T-helper 1 cell treated with Interleukin-12 subunit alpha and Interleukin-12 subunit beta and Interleukin-4 antibody, amounts not matched to agents 30 μg/mL and 1 μg/mL, for 36 hours (primary cell): ENCODE measurements around the gene NEK7.
A peak's percentile ranks its signal among the peaks of the same experiment; 100 is the strongest.

ENCODE experiments used
- H3K27ac Mint-ChIP-seq: one replicate; pipeline ENCODE4 v1.8.0; 2021; ENCODE audit warnings: mild to moderate bottlenecking, mixed read lengths
- H3K27me3 Mint-ChIP-seq: one replicate; pipeline ENCODE4 v1.8.0; 2021; ENCODE audit warnings: low read depth, mixed read lengths
- H3K36me3 Mint-ChIP-seq: one replicate; pipeline ENCODE4 v1.8.0; 2021; ENCODE audit warnings: low read depth, mixed read lengths
- H3K4me1 Mint-ChIP-seq: one replicate; pipeline ENCODE4 v1.8.0; 2021; ENCODE audit warnings: low read depth, mixed read lengths
- H3K4me3 Mint-ChIP-seq: one replicate; pipeline ENCODE4 v1.8.0; 2021; ENCODE audit warnings: mild to moderate bottlenecking, moderate library complexity, mixed read lengths
- H3K9me3 Mint-ChIP-seq: one replicate; pipeline ENCODE4 v1.8.0; 2021; ENCODE audit warnings: mixed read lengths

Gene NEK7

DNA sequence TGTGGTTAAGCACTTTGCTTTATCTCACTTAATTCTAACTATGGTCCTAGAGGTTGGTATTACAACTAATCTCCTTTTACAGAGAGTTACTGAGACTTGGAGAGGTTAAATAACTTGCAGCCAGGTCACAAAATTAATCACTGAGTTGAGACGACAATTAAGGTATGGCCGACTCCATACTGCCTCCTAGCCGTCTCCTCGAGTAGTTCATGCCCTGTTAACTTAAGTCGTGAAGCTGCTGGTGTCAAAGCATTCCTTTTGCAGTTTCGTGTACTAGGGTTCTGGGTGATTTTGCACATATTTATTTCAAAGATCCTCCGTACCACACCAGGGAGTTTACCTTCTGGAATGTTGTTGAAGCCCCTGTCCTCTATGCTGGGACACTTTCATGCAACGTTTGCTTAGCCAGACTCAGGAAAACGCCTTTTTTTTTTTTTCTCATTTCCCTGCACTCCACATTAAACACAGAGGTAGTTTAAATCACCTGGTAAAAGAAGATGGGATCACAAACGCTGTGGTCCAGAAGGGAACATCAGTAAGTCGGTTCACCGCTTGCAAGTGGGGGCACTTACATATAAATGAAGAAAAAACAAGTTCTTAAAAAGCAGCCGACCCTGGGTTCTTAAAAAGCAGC, 570 bp upstream of the NEK7 start:
- no peaks in the 10 kb centered on the region for H3K27me3 Mint-ChIP-seq
- no peaks in the 10 kb centered on the region for H3K9me3 Mint-ChIP-seq
- H3K4me3 Mint-ChIP-seq: peak overlapping the region; percentile 85
- H3K27ac Mint-ChIP-seq: peak overlapping the region; percentile 78
- peaks cover 3% of the 10 kb centered on the region for H3K36me3 Mint-ChIP-seq
- peaks cover 17% of the 10 kb centered on the region for H3K4me1 Mint-ChIP-seq

DNA sequence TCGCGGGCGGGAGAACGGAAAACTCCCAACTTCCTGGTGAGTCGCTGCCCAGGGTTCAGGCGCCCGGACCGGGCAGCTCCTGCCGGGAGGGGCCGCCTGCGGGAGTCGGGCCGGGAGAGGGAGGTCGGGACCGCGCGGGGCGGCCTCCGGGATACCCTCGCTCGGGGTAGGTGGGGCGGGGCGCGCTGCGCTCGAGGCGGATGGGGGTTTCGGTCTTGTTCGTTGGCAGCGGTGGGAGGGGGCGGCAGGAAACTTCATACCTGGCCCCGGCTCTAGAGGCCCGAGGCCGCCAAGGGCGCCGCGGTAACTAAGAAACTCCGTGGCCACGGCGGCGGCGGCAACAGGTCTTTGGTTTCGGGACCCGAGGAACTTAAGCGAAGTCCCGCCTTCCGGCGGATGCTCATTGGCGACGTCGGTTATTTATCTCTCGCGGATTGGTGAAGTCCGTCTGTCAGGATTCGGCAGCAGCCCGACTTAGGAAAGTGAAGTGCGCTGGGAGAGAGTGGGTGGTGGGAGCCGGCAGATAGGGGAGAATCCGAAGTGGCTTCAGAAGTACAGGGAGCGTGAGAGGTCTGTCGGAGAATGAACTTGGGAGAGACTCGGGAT, 546 bp downstream of the NEK7 start:
- Mint-ChIP-seq H3K4me3 (peak overlapping the region; percentile 99), H3K27me3 (no peaks in the 10 kb centered on the region), H3K4me1 (peaks cover 26% of the 10 kb centered on the region), H3K9me3 (no peaks in the 10 kb centered on the region), H3K27ac (peak overlapping the region; percentile 97), H3K36me3 (peaks cover 6% of the 10 kb centered on the region)

DNA sequence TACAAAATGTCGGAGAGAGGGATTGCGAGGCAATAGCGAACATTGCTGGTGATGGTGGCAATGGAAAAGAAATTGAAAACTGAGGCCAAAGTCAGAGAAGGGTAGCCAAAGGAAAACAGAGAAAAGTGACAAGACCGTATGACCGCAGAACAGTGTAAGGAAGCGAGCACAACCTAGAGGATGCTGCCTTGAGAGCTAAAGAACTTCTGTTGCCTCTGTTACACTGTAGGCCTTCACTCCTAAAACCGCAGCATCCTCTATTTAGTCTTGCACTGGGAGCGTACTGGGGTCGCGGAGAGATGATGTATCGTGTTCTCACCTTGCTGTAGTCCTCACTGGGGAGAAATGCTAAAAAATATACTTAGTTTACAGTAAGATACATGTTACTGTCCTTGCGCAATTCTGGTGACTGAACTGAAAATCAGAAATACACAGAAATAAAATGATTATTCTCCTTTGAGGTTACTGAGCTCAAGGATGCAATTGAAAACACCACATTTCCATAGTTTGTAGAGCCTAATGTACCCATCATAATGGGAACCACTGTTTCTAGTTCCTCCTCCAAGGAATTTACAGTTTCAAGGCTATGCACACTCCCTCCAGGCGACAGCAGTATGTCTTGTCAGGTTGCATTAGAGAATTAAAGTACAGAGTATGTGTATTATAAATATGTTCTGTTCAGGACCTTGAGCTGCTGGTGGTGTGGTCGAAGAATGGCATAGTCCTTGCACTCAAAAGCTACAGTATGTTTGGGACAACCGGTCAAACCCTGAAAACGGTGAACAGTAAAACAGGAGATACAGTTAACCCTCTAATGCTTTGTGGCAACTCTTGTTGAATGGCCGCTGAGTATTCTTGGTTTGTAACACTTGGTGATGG, 1.3 kb downstream of the NEK7 start:
- Mint-ChIP-seq H3K4me3 (peak overlapping the region; percentile 99), H3K36me3 (peaks cover 6% of the 10 kb centered on the region), H3K27ac (peak overlapping the region; percentile 97), H3K27me3 (no peaks in the 10 kb centered on the region), H3K9me3 (no peaks in the 10 kb centered on the region), H3K4me1 (peaks cover 30% of the 10 kb centered on the region)

DNA sequence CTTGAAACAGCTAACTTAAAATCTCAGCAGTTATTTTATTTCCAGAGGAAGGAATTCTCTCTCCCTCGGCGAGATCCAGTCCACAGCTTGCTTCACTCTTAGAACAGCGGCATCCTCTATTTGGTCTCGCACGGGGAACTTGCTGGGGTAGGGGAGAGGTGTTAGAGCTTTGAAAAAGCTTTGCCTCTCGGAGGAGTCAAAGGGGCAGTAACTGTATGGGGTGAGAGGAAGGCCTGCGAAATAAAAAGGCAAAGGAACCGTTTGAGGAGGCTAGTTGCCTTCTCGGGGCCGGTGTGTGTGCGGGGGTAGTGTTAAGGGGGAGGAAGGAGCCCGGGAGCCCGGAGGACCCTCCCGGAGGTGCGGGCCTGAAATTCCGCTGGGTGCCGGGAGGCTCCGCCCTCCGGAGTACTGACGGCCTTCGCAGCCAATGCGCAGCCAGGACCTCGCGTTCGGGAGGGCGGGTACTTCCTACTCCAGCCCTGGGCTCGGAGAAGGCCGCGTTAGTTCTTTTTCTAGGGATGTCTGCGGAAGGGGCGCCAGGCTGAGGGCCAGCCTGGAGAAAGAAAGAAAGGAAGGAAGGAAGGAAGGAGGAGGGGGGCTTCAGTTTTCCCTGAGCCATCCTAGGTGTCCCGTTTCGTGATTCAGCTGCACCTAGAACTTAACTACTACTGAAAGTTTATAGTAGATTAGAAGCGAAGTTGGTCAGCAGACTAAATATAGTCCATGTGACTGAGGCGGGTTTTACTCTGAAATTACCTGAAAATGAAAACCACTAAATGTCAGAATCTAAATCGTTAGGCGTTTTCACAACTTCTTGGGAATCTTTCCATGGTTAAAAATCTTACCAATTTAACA, 2.2 kb downstream of the NEK7 start:
- peaks cover 33% of the 10 kb centered on the region for H3K4me1 Mint-ChIP-seq
- no peaks in the 10 kb centered on the region for H3K27me3 Mint-ChIP-seq

DNA sequence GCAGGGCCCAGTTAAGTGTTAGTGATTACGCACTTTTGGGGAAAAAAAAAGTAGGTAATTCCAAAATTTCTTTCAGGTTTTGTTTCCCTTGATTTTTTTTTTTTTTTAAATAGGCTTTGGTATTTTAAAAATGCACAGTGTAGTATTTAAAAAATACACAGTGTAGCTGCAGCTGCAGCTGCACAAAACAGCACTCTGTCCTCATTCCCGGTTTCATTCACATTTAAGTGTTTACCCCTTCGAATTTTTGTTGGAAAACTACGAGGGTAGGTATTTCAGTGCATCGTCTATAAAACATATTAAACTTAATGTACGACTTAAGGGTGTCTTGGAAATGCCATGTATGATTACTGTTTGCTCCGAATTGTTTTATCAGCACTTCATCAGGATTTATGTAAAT, 3.4 kb downstream of the NEK7 start:
- Mint-ChIP-seq H3K27ac (no peak overlapping the region), H3K9me3 (no peaks in the 10 kb centered on the region), H3K4me1 (peaks cover 40% of the 10 kb centered on the region)

More for the DNA sequence above, 2.2 kb downstream of the NEK7 start:
- no peaks in the 10 kb centered on the region for H3K9me3 Mint-ChIP-seq
- peak overlapping the region; percentile 99 for H3K4me3 Mint-ChIP-seq
- H3K27ac Mint-ChIP-seq: peak overlapping the region; percentile 97
- H3K36me3 Mint-ChIP-seq: peaks cover 6% of the 10 kb centered on the region

DNA sequence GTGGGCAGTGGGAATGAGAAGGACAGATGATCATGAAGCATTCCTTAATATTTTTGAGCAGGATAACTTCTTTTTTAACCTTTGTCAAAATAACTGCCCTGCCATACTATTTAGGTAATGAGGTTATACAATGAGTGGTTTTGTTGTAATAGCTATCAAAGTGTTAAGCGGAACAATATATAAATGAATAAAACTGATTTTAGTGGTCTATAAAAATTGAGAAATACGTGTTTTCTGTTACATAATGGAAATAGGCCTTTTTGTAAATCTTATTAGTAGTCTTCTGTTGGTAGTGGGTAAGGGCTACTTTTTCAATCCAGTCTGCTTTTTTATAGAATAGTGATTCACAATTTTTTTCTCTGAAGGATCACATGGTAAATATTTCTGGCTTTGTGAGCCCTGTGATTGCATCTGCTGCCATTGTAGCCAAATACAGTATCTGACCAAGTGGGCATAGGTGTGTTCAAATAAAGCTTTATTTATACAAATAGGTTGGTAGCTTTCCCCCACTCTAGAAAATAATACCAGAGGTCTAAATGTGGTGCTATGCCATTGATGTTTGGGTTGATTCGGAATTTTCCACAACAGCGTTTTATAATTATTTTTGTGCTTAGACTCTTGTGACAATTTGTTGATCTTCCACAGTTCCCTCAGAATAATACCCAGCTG, 4.3 kb downstream of the NEK7 start:
- no peaks in the 10 kb centered on the region for H3K9me3 Mint-ChIP-seq
- H3K27ac Mint-ChIP-seq: no peak overlapping the region
- no peaks in the 10 kb centered on the region for H3K27me3 Mint-ChIP-seq
- peaks cover 46% of the 10 kb centered on the region for H3K4me1 Mint-ChIP-seq
- peaks cover 6% of the 10 kb centered on the region for H3K36me3 Mint-ChIP-seq
- peak overlapping the region; percentile 12 for H3K4me3 Mint-ChIP-seq

More for the DNA sequence above, 3.4 kb downstream of the NEK7 start:
- no peaks in the 10 kb centered on the region for H3K27me3 Mint-ChIP-seq
- H3K4me3 Mint-ChIP-seq: peak overlapping the region; percentile 50
- peaks cover 6% of the 10 kb centered on the region for H3K36me3 Mint-ChIP-seq

DNA sequence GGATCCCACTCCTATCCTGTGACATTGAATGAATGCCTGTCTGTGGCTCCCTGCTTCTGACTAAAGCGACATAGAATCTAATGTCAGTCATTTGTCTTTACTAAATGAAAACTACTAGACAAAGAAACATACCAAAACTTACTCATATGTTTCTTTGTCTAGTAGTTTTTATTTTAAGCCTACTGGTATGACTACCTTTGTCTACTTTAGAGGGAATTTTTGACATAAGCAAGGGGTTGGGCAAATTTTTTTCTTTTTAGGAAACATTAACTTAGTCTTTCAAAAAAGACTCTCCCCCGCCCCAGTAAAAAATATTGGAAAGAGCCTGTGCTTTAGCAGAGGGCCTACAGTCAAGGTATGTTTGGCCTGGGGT, 4.9 kb downstream of the NEK7 start:
- H3K4me1 Mint-ChIP-seq: peaks cover 48% of the 10 kb centered on the region
- peak overlapping the region; percentile 9 for H3K27ac Mint-ChIP-seq
- no peaks in the 10 kb centered on the region for H3K9me3 Mint-ChIP-seq
- peaks cover 6% of the 10 kb centered on the region for H3K36me3 Mint-ChIP-seq
- no peaks in the 10 kb centered on the region for H3K27me3 Mint-ChIP-seq
- H3K4me3 Mint-ChIP-seq: peak overlapping the region; percentile 12

DNA sequence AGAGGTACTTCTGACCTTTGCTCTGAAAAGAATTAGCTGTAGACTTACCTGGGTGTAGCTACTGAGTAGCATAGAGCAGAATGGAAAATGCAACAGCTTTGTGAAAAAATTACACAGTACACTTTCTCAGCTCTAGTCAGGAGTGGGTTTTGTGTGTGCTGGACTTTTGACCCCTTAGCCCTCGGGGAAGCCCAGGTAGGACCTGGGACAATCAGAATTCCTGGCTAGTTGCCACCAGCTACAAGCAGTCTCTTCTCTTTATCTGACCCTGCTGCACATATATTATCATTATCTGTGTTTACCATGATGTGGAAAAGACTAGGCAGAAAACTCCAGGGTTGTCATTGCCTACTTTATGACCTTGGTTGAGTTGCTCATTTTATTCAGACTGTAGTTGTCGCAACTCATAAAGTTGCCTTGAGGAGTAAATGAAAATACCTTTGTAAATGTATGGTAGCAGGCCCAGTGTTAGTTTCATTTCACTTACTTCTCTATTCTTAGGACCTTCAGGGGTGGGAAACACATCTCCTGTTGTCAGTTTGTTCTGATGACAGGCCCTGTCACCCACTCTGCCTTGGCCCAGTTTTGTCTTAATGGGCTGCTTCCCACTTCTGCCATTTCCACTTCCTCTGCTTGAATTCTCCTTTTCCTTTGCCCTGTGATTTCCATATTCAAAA, 5.4 kb downstream of the NEK7 start:
- peak overlapping the region; percentile 25 for H3K4me3 Mint-ChIP-seq
- H3K36me3 Mint-ChIP-seq: peaks cover 6% of the 10 kb centered on the region
- no peaks in the 10 kb centered on the region for H3K9me3 Mint-ChIP-seq
- H3K27me3 Mint-ChIP-seq: no peaks in the 10 kb centered on the region
- H3K4me1 Mint-ChIP-seq: peaks cover 52% of the 10 kb centered on the region
- peak overlapping the region; percentile 9 for H3K27ac Mint-ChIP-seq

DNA sequence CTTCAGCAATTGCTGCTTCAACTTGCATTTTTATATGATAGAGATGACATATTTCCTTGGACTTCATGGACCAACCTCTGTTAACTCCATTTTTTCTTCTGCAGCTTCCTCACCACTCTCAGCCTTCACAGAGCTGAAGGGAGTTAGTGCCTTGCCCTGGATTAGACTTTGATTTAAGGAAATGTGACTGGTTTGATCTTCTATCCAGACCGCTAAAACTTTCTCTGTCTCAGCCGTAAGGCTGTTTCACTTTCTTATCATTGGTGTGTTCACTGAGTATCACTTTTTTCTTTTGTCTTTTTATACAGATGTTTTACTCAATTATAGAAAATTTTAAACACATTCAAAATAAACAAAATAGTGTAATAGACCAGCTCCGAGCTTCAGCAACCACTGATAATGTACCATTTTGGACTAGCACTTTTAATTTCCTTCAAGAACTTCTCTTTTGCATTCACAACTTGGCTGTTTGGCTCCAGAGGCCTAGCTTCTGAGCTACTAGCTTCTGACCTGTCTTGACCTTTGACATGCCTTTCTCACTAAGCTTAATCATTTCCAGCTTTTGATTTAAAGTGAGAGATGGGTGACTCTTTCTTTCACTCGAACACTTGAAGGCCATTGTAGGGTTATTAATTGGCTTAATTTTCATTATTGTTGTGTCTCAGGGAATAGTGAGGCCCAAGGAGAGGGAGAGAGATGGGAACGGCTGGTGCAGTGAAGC, 9.3 kb downstream of the NEK7 start:
- Mint-ChIP-seq H3K4me1 (peaks cover 69% of the 10 kb centered on the region), H3K9me3 (no peaks in the 10 kb centered on the region), H3K36me3 (peaks cover 7% of the 10 kb centered on the region), H3K4me3 (peak overlapping the region; percentile 78), H3K27me3 (no peaks in the 10 kb centered on the region), H3K27ac (peak overlapping the region; percentile 68)

DNA sequence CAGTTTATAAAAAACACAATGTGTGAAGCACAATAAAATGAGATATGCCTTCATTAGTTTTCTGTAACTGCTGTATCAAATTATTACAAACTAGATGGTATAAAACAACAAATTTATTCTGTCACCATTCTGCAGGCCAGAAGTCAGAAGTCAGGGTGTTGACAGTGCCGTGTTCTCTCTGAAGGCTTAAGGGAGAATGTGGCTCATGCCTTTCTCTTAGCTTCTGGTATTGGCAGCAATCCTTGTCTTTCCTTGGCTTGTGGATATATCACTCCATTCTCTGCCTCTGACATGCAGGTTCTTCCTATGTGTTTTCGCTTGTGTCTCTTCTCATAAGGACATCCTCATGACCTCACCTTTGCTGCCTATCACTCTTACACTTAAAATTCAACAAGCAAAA, 10.1 kb downstream of the NEK7 start:
- H3K4me1 Mint-ChIP-seq: peaks cover 68% of the 10 kb centered on the region
- no peaks in the 10 kb centered on the region for H3K9me3 Mint-ChIP-seq
- H3K27ac Mint-ChIP-seq: peak overlapping the region; percentile 80
- H3K27me3 Mint-ChIP-seq: no peaks in the 10 kb centered on the region
- H3K36me3 Mint-ChIP-seq: peaks cover 7% of the 10 kb centered on the region
- peak overlapping the region; percentile 18 for H3K4me3 Mint-ChIP-seq

DNA sequence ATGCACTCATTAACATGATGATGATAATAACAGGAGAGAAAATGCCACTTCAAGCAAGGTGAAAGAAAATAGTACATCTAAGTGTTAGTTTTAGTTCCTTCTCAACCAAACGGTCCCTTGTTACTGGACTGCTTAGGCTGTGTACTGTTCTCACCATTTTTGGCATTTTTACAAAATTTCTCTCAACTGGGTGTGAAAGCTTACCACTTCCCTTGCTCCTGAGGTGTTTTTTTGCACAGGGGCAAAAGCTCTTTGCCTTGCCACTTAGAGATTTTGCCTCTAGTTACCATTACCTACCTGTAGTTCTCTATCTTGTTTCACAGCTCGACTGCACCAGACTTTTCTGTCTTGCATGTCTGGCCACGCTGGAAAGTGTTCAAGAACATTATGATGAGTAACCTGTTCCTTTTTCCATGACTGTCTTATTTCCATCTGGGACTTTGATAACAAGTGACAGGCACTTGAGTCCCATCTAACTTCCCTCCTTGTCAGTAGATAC, 10.7 kb downstream of the NEK7 start:
- Mint-ChIP-seq H3K27me3 (no peaks in the 10 kb centered on the region), H3K4me3 (peak overlapping the region; percentile 18)

DNA sequence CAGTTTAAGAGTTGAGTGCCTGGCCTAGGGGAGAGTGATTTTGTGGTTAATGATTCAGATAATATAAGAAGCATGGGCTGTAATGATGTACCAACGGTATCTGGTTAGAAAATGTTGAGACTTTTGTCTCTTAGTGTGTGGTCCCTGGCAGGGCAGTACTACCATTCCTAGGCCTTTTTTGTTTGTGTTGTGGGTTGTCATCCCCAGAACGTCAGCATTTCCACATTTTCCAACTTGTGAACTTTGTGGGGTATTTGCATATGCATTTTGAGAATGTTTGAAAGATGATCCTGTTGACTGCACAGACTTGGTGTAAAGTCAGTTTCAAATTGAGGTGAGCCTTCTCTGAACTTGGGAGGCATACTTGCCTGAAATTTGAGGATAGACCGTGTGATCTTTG, 11.4 kb downstream of the NEK7 start:
- Mint-ChIP-seq H3K27ac (peak overlapping the region; percentile 80), H3K9me3 (no peaks in the 10 kb centered on the region), H3K4me1 (peaks cover 72% of the 10 kb centered on the region), H3K36me3 (peaks cover 6% of the 10 kb centered on the region), H3K4me3 (peak overlapping the region; percentile 18), H3K27me3 (no peaks in the 10 kb centered on the region)

More for the DNA sequence above, 10.7 kb downstream of the NEK7 start:
- H3K9me3 Mint-ChIP-seq: no peaks in the 10 kb centered on the region
- peaks cover 67% of the 10 kb centered on the region for H3K4me1 Mint-ChIP-seq
- H3K27ac Mint-ChIP-seq: peak overlapping the region; percentile 80
- peaks cover 6% of the 10 kb centered on the region for H3K36me3 Mint-ChIP-seq

DNA sequence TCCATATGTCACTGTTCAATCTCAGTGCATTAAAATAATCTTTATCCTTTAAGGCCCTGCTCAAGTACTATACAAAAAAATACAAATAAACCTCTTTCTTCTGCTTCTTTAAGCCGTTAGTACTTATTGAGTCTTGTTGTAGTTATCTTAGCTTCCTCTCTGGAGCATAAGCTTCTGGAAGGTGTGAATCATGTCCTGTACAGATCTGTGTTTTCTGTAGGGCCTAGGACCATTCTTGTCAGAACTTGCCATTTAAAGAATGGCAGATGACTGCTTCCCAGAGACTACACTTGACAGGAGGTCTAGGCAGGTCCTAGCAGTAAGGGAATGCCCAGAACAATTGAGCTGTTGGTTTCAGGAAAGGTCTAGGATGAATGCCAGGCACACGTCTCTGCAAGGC, 12.9 kb downstream of the NEK7 start:
- H3K27me3 Mint-ChIP-seq: no peaks in the 10 kb centered on the region
- peak overlapping the region; percentile 38 for H3K4me3 Mint-ChIP-seq
- H3K27ac Mint-ChIP-seq: peak overlapping the region; percentile 77
- peaks cover 6% of the 10 kb centered on the region for H3K36me3 Mint-ChIP-seq
- H3K4me1 Mint-ChIP-seq: peaks cover 76% of the 10 kb centered on the region
- H3K9me3 Mint-ChIP-seq: no peaks in the 10 kb centered on the region
